MM.1S (cell line): ENCODE measurements around the gene KCTD11.
"Not testable (repeated sequence)": the region's sequence is repeated elsewhere in the genome, so short reads cannot be mapped to it uniquely, and the experiment has no call there.

Experiments
- CTCF ChIP-seq: fragments of 300-600 bp; sonication (generic); IDR thresholded peaks from 2 replicates; pipeline ENCODE4 v1.5.1; 2016; ENCODE audit warnings: antibody characterized with exemption, low read length, mixed read lengths
- EZH2 ChIP-seq: fragments of 300-600 bp; sonication (generic); optimal IDR thresholded peaks from 2 replicates; pipeline ENCODE3; 2017; ENCODE audit warnings: low read depth, mild to moderate bottlenecking, antibody characterized with exemption, low read length, mixed read lengths

- TF ChIP-seq EZH2, CTCF: not testable (repeated sequence)
Measured at GRCh38 chr17:7335765-7336164, 16.2 kb upstream of the KCTD11 start.
